ENCODE measurements around the gene CLDN12.
"Not testable (repeated sequence)": the region's sequence is repeated elsewhere in the genome, so short reads cannot be mapped to it uniquely, and the experiment has no call there.

Gene CLDN12

GRCh38 chr7:90445633-90446032, 42.4 kb downstream of the CLDN12 start:
- no peak for DNase-seq

- no peak for DNase-seq
Measured at GRCh38 chr7:90446137-90446899, 43.1 kb downstream of the CLDN12 start.

- no peak for DNase-seq
Measured at GRCh38 chr7:90453259-90453891, 50.1 kb downstream of the CLDN12 start.

GRCh38 chr7:90453931-90454330, 50.7 kb downstream of the CLDN12 start:
- no peak for DNase-seq

GRCh38 chr7:90455163-90456030, 52.1 kb downstream of the CLDN12 start:
- DNase-seq = no peak

GRCh38 chr7:90458104-90458503, 54.8 kb downstream of the CLDN12 start:
- DNase-seq = no peak

GRCh38 chr7:90459888-90460287, 56.6 kb downstream of the CLDN12 start:
- DNase-seq = no peak

GRCh38 chr7:90461219-90461618, 58.0 kb downstream of the CLDN12 start:
- DNase-seq = no peak

GRCh38 chr7:90463151-90463628, 59.9 kb downstream of the CLDN12 start:
- DNase-seq = not testable (repeated sequence)
